Measurements from ENCODE around the gene CERS6. TPM values are rescaled to one million over a fixed set of nuclear protein-coding genes. Genes with fewer than 3 reads are reported as not detected.

The CERS6 gene

DNA sequence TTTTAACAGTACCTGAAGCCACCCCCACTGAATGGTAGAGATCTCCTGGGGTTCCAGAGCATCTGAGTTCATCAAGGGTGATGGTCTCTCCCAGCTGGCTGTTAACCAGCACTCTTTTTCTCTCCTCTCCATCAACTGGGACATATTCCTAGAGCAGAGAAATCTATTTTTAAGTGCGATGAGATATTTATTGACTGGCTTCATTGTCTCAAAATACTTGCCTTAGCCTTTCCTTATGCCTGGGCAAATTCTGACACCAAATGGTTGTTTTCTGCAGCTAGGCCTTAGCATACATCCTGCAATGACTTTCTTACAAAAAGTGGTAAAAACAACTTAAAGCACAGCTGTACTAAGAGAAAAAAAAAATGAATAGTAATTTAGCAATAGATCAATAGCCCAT, 365.9 kb downstream of the CERS6 start:
- no peak for DNase-seq (ENCODE audit: low spot score)
- no peak overlapping the region for H2BK120ac ChIP-seq (ENCODE audit: low read depth, low read length)
- no peak overlapping the region for H4K91ac ChIP-seq (ENCODE audit: low read depth, low read length, poor library complexity)
- no peak overlapping the region for H3K4me2 ChIP-seq (ENCODE audit: insufficient read depth, low read length, poor library complexity, severe bottlenecking)
- H2AFZ ChIP-seq (ENCODE audit: low read length) = no peak overlapping the region
- H3K18ac ChIP-seq (ENCODE audit: low read length) = no peak overlapping the region
- no peak overlapping the region for H2BK12ac ChIP-seq (ENCODE audit: low read length)
- H3K4me3 ChIP-seq (ENCODE audit: low read length in 2 of 2) = no peak overlapping the region
- peaks cover 2 to 4% of the 10 kb centered on the region in 2 donors for H3K4me1 ChIP-seq (ENCODE audit: control insufficient read depth in 2 of 2, insufficient read depth in 1 of 2, low read depth in 1 of 2, low read length in 2 of 2)
- H3K27me3 ChIP-seq (ENCODE audit: control insufficient read depth in 3 of 3, insufficient read depth in 3 of 3, low read depth in 1 of 3, low read length in 3 of 3) = no peaks in the 10 kb centered on the region
- H3K27ac ChIP-seq (replicated peaks; ENCODE audit: low read length) = no peak overlapping the region
- H4K8ac ChIP-seq (ENCODE audit: low read depth, low read length) = no peak overlapping the region
- no peaks in the 10 kb centered on the region for H3K36me3 ChIP-seq (replicated peaks in 1 of 2; ENCODE audit: control insufficient read depth in 2 of 2, insufficient read depth in 2 of 2, low read length in 2 of 2)
- WGBS, 2 donors (ENCODE audit: extremely low coverage in 2 of 2, insufficient read length in 2 of 2, insufficient replicate concordance in 1 of 2) = no CpG with 5 or more reads among the region's 1 CpG
- H3K23ac ChIP-seq (ENCODE audit: low read depth, low read length, poor library complexity) = no peak overlapping the region
- H3K9ac ChIP-seq (ENCODE audit: low read depth, low read length, poor library complexity) = no peak overlapping the region
- H2BK5ac ChIP-seq (ENCODE audit: low read length) = no peak overlapping the region
- H2BK15ac ChIP-seq (ENCODE audit: low read length) = no peak overlapping the region
- no peaks in the 10 kb centered on the region for H3K79me1 ChIP-seq (ENCODE audit: low read depth, low read length)
- no peak overlapping the region for H2AK5ac ChIP-seq (ENCODE audit: low read depth, low read length)
- no peak overlapping the region for H3K14ac ChIP-seq (ENCODE audit: low read length)
- H3K9me3 ChIP-seq (replicated peaks in 1 of 2; ENCODE audit: control insufficient read depth in 2 of 2, insufficient read depth in 1 of 2, low read depth in 1 of 2, low read length in 2 of 2) = no peaks in the 10 kb centered on the region
- no peak overlapping the region for H3K4ac ChIP-seq (ENCODE audit: low read length)

Small RNAs within 50 kb of the gene (small RNA-seq; reads per million reads assigned to genes)
- gene MIR4774 (ENCODE audit: insufficient read depth) = not detected
- not detected for gene RN7SL813P (ENCODE audit: insufficient read depth)
- not detected for gene RNU6-766P (ENCODE audit: insufficient read depth)

All from neuronal stem cell (in vitro differentiated cells).